PC-3 (cell line): ENCODE measurements around the gene GOLGA8O. TPM values are rescaled to one million over a fixed set of nuclear protein-coding genes. Genes with fewer than 3 reads are reported as not detected.
"Not testable (repeated sequence)": the region's sequence is repeated elsewhere in the genome, so short reads cannot be mapped to it uniquely, and the experiment has no call there.

Experiments
- ATAC-seq: fragments of 200-7000 bp; cut with Tn5 transposase; 2 replicates; pipeline ENCODE4 v1.9.1; 2020; ENCODE audit warnings: mild to moderate bottlenecking, moderate library complexity
- Bru-seq: library from RNA; stranded (reverse); fragments of 400-500 nt; gene quantifications from one replicate; lab custom pipeline; 2021; lab: Mats Ljungman, UMichigan
- BruChase-seq, 2 experiments: library from RNA; stranded (reverse); fragments of 400-500 nt; gene quantifications; one replicate each; lab custom pipeline; 2021; lab: Mats Ljungman, UMichigan
- BruUV-seq: library from RNA; stranded (reverse); fragments of 400-500 nt; replicated peaks from 2 replicates; lab custom pipeline; 2021; lab: Mats Ljungman, UMichigan
- CTCF ChIA-PET: fragments of 300-600 bp; sonication (Branson Sonifier 250); formaldehyde crosslinking; loops from one replicate; lab custom pipeline; 2022; ENCODE audit warnings: antibody characterized with exemption; lab: Charles Lee
- POLR2A ChIA-PET: fragments of 300-600 bp; sonication (Branson Sonifier 250); formaldehyde crosslinking; loops from one replicate; lab custom pipeline; 2022; ENCODE audit warnings: antibody characterized with exemption; ENCODE audit not compliant: unreplicated experiment; lab: Charles Lee
- DNase-seq: peaks from one replicate; pipeline ENCODE4 v3.0.0-alpha.2; 2015
- H2AFZ ChIP-seq: fragments of 300-600 bp; sonication (generic); 2 replicates; pipeline ENCODE4 v1.6.0; 2016; ENCODE audit warnings: antibody characterized with exemption, low read length
- H3F3A ChIP-seq: fragments of 300-600 bp; sonication (generic); one replicate; pipeline ENCODE4 v1.6.0; 2017; ENCODE audit warnings: antibody characterized with exemption, low read length, control low read depth, mild to moderate bottlenecking; ENCODE audit not compliant: unreplicated experiment
- H3K27ac ChIP-seq: fragments of 300-600 bp; sonication (generic); 2 replicates; pipeline ENCODE4 v1.5.1; 2016; ENCODE audit warnings: mild to moderate bottlenecking, low read length
- H3K27me3 ChIP-seq: fragments of 300-600 bp; sonication (generic); 2 replicates; pipeline ENCODE4 v1.6.1; 2016; ENCODE audit warnings: low read length, mixed read lengths
- H3K36me3 ChIP-seq: fragments of 300-600 bp; sonication (generic); 2 replicates; pipeline ENCODE4 v1.6.1; 2016; ENCODE audit warnings: low read depth, mixed run types, low read length, mixed read lengths
- H3K4me1 ChIP-seq: fragments of 300-600 bp; sonication (generic); 2 replicates; pipeline ENCODE4 v1.5.1; 2016; ENCODE audit warnings: low read length; ENCODE audit not compliant: insufficient read depth
- H3K4me2 ChIP-seq: fragments of 300-600 bp; sonication (generic); 2 replicates; pipeline ENCODE4 v1.6.0; 2016; ENCODE audit warnings: low read length
- H3K4me3 ChIP-seq: fragments of 300-600 bp; sonication (generic); 2 replicates; pipeline ENCODE4 v1.5.1; 2016; ENCODE audit warnings: mild to moderate bottlenecking, low read length, mixed read lengths
- H3K79me2 ChIP-seq: fragments of 300-600 bp; sonication (generic); 2 replicates; pipeline ENCODE4 v1.6.1; 2017; ENCODE audit warnings: low read length, mixed read lengths
- H3K9ac ChIP-seq: fragments of 300-600 bp; sonication (generic); 2 replicates; pipeline ENCODE4 v1.6.0; 2016; ENCODE audit warnings: mild to moderate bottlenecking, low read length
- H3K9me2 ChIP-seq: fragments of 300-600 bp; sonication (generic); replicated peaks from 2 replicates; pipeline ENCODE4 v1.6.1; 2016; ENCODE audit warnings: mixed run types, low read length, mixed read lengths
- H3K9me3 ChIP-seq: fragments of 300-600 bp; sonication (generic); 2 replicates; pipeline ENCODE4 v1.6.1; 2016; ENCODE audit warnings: low read length, mixed read lengths
- H4K20me1 ChIP-seq: fragments of 300-600 bp; sonication (generic); 2 replicates; pipeline ENCODE4 v1.6.1; 2016; ENCODE audit warnings: low read length, mixed read lengths
- intact Hi-C: fragments of 100-400 bp; cut with micrococcal nuclease; formaldehyde crosslinking; loops from 2 replicates; pipeline ENCODE4 v1.9.0; 2023
- long read RNA-seq: library from polyadenylated mRNA; unstranded; transcript quantifications from one replicate; pipeline ENCODE4 v2.0.0, GENCODE V29; 2021; ENCODE audit not compliant: unreplicated experiment
- total RNA-seq: library from RNA; depleted of rRNA; stranded (reverse); fragments of >200 nt; gene quantifications from 2 replicates; pipeline ENCODE4 v1.2.3, GENCODE V29; 2014; rRNA removed

Gene GOLGA8O
- total RNA-seq (0.47 TPM in 1 of 2 replicates, not detected in the other), Bru-seq, nascent RNA (percentile 28 among the genes with signal in this experiment), BruChase-seq, experiment 1, labeled RNA remaining after a 6-hour chase (percentile 37 among the genes with signal in this experiment), BruChase-seq, experiment 2, labeled RNA remaining after a 2-hour chase (percentile 33 among the genes with signal in this experiment)
- long read RNA-seq, partial matches to known transcripts: 0 of 2 reads
- long read RNA-seq, other reads (novel, unspliced or antisense): 2 of 2 reads

GRCh38 chr15:32455534-32455933, at the start of gene GOLGA8O:
TSS of gene GOLGA8O (minus strand) at chr15:32455634. CDS start at chr15:32455536, 98 bp downstream.
- ATAC-seq, BruUV-seq, H3K27ac ChIP-seq, H3F3A ChIP-seq, H2AFZ ChIP-seq, DNase-seq, H4K20me1 ChIP-seq, H3K27me3 ChIP-seq, H3K4me1 ChIP-seq, H3K9me2 ChIP-seq, H3K4me3 ChIP-seq, H3K36me3 ChIP-seq, H3K9me3 ChIP-seq, H3K4me2 ChIP-seq, intact Hi-C loops, CTCF ChIA-PET, H3K9ac ChIP-seq, H3K79me2 ChIP-seq, POLR2A ChIA-PET: not testable (repeated sequence)

- H2AFZ ChIP-seq, BruUV-seq, H4K20me1 ChIP-seq, H3K4me2 ChIP-seq, intact Hi-C loops, H3K36me3 ChIP-seq, H3K27me3 ChIP-seq, H3K4me1 ChIP-seq, ATAC-seq, H3K27ac ChIP-seq, DNase-seq, CTCF ChIA-PET, H3K9me2 ChIP-seq, H3K79me2 ChIP-seq, H3K9me3 ChIP-seq, H3K4me3 ChIP-seq, POLR2A ChIA-PET, H3K9ac ChIP-seq, H3F3A ChIP-seq: not testable (repeated sequence)
Measured at GRCh38 chr15:32504152-32504811, 48.8 kb upstream of the GOLGA8O start.

GRCh38 chr15:32502946-32503345, 47.5 kb upstream of the GOLGA8O start:
- H3K4me3 ChIP-seq, CTCF ChIA-PET, H4K20me1 ChIP-seq, H3F3A ChIP-seq, ATAC-seq, H3K4me1 ChIP-seq, POLR2A ChIA-PET, H3K9ac ChIP-seq, H3K9me2 ChIP-seq, H3K27me3 ChIP-seq, BruUV-seq, H3K36me3 ChIP-seq, H2AFZ ChIP-seq, intact Hi-C loops, H3K9me3 ChIP-seq, H3K27ac ChIP-seq, H3K4me2 ChIP-seq, H3K79me2 ChIP-seq: not testable (repeated sequence)
- peak; percentile 0 for DNase-seq

GRCh38 chr15:32492768-32493167, 37.3 kb upstream of the GOLGA8O start:
- H3K4me2 ChIP-seq, CTCF ChIA-PET, POLR2A ChIA-PET, DNase-seq, H3F3A ChIP-seq, H3K9ac ChIP-seq, H3K9me2 ChIP-seq, BruUV-seq, H3K9me3 ChIP-seq, H3K4me3 ChIP-seq, H2AFZ ChIP-seq, H4K20me1 ChIP-seq, H3K27ac ChIP-seq, H3K79me2 ChIP-seq, H3K4me1 ChIP-seq, H3K36me3 ChIP-seq, intact Hi-C loops, H3K27me3 ChIP-seq: not testable (repeated sequence)
- peak; percentile 42; the same call in 1 of the 2 replicates for ATAC-seq

- H3K4me3 ChIP-seq: not testable (repeated sequence)
Measured at GRCh38 chr15:32486474-32486873, 31.0 kb upstream of the GOLGA8O start.

GRCh38 chr15:32483377-32483776, 27.9 kb upstream of the GOLGA8O start:
- H3K27ac ChIP-seq, BruUV-seq, H3F3A ChIP-seq, DNase-seq, H3K36me3 ChIP-seq, H3K9me3 ChIP-seq, H3K9ac ChIP-seq, CTCF ChIA-PET, intact Hi-C loops, H3K4me3 ChIP-seq, H3K79me2 ChIP-seq, H3K4me1 ChIP-seq, H2AFZ ChIP-seq, H3K9me2 ChIP-seq, H3K27me3 ChIP-seq, ATAC-seq, H4K20me1 ChIP-seq, H3K4me2 ChIP-seq, POLR2A ChIA-PET: not testable (repeated sequence)

More at GRCh38 chr15:32486474-32486873, 31.0 kb upstream of the GOLGA8O start:
- H2AFZ ChIP-seq, H3K36me3 ChIP-seq, H3K27me3 ChIP-seq, BruUV-seq, DNase-seq, POLR2A ChIA-PET, H3K79me2 ChIP-seq, ATAC-seq, H3K9ac ChIP-seq, H4K20me1 ChIP-seq, H3F3A ChIP-seq, H3K9me3 ChIP-seq, H3K9me2 ChIP-seq, CTCF ChIA-PET, H3K27ac ChIP-seq, H3K4me2 ChIP-seq, H3K4me1 ChIP-seq, intact Hi-C loops: not testable (repeated sequence)
